GOT3 (cell line): ENCODE results near the gene GNLY.

Experiments
- DNase-seq: peaks from one replicate; lab custom pipeline; 2025; ENCODE audit warnings: mixed read lengths; lab: John Stamatoyannopoulos, UW

Gene GNLY

GRCh38 chr2:85728883-85729824 lies 35.0 kb downstream of the GNLY start:
- DNase-seq = peak; percentile 33

GRCh38 chr2:85729825-85730510 lies 35.8 kb downstream of the GNLY start:
- DNase-seq = no peak

DNA sequence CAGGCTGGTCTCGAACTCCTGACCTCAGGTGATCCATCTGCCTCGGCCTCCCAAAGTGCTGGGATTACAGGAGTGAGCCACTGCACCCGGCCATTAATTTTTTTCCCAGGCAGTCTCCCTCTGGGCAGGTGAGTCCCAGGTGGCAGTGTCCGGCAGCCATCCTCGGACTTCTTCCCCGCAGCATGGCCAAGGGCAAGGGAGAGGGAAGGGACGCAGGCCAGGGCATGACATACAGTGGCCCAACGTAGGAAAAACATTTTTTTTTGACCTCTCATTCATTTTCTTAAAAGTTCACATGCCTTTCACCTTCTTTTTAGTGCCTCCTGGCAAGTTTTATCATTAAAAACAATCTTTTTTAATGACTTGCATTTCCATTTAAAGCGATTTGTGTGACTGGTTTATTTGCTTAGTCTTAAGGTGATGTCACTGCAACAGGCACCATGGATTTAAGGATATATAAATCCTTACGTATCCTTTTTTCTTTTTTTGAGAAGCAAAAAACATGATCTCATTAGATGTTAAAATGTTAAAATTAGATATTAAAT lies 36.6 kb downstream of the GNLY start:
- DNase-seq = no peak

- DNase-seq = no peak
These were observed 37.4 kb downstream of the GNLY start for GRCh38 chr2:85731606-85732005.

GRCh38 chr2:85732467-85733120 lies 38.4 kb downstream of the GNLY start:
- no peak for DNase-seq

GRCh38 chr2:85733121-85733960 lies 39.2 kb downstream of the GNLY start:
- DNase-seq = no peak

DNA sequence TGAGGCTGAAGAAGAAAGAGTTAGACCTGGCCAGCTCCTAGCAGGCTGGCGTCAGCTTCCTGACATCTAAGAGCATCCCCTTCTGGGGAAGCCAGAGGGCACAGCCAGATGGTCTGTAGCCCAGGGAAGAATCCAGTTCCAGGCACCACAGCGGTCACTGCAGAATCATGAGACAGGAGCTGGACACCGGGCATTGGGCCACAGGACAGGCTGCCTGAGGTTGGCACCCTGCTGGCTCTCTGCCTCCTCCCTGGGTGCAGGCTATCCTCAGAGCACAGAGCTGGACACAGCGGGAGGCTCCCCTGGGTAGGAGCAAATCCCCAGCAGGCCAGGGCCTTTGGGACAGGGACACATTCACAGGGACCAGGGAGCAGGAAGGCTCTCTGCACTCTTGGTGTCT lies 39.9 kb downstream of the GNLY start:
- DNase-seq = no peak

- DNase-seq = no peak
These were observed 40.9 kb downstream of the GNLY start for GRCh38 chr2:85734942-85735608.

DNA sequence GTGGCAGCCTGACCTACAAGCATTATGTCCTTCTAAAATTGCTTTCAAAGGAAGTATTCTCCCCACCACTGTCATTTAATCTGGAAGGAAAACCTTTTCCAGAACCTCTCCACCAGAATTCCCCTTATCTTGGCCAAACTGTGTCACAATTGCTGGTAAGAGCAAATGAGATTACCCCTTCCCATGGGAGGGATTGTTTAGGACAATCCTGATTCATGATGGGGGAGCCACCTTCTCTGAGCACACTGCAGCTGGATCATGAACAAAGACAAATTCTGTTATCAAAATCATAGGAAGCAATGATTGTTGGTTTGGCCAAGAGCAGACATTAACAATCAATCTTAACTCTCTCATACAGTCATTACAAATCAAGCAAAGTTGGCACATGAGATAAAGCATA lies 41.5 kb downstream of the GNLY start:
- no peak for DNase-seq

DNA sequence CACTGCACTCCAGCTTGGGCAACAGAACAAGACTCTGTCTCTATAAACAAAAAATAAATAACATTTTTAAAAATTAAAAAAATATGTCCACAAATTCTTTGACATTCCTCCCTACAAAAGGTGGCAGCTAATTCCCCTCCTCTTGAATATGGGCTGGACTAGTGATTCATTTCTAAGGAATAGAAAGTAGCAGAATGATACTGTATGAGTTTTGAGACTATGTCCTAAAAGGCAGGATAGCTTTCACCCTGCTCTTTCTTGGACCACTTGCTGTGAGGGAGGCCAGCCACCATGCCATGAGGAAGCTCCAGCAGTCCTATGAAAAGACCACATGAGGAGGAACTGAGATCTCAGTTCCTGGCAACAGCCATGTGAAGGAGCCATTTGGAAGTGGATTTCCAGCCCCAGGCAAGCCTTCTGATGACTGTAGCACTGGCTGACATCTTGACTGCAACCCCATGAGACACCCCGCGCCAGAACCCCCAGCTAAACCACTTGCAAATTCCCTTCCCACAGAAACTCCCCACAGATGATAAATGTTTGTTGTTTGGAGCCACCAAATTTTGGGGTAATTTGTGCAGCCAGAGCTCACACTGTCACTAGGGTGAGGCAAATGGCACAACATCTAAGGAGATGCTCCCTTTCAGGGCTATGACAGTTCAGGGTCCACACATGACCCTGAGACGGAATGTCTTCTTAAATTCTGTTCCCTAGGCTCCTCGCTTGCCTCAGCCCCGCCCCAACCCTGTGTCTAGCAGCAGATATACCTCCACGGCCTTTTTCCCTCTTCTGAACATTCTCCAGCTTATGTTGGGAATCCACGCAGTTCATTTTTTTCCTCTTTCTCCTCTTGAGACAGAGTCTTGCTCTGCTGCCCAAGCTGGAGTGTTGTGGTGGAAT lies 42.5 kb downstream of the GNLY start:
- DNase-seq = no peak

DNA sequence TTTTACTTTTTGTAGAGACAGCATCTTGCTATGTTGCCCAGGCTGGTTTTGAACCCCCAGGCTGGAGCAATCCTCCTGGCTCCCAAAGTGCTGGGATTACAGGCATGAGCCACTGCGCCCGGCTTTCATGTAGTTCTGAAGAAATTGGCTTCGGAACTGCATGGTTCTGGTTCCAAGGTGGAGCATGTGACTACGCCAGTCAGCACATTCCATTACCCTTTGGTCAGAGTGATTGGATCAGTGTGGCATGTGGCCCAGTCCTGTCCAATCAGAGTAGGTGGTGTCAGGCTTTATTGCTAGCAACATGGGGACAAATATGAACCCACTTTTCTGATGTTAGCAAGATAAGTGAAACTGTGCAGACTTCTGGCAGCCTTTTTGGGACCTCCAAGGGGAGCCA lies 43.3 kb downstream of the GNLY start:
- DNase-seq = no peak

DNA sequence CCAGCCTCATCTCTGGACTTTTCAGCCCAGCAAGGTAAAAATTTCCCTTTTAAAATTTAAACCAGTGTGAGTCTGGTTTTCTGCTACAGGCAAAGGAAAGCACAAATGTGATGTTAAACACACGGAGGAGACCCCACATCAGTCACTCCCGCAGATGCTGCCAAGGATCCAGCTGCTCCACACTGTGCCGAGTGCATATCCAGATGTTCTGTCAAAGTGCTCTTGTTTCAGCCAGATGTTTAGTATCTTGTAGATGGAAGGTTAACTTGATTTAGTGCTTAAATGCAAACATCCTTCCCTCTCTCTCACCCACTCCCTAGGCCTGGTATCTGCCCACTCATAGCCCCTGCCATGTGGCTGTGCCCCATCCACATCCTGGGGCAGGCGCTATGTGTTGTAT lies 43.8 kb downstream of the GNLY start:
- DNase-seq = no peak

- DNase-seq = no peak
These were observed 46.0 kb downstream of the GNLY start for GRCh38 chr2:85740193-85740592.

DNA sequence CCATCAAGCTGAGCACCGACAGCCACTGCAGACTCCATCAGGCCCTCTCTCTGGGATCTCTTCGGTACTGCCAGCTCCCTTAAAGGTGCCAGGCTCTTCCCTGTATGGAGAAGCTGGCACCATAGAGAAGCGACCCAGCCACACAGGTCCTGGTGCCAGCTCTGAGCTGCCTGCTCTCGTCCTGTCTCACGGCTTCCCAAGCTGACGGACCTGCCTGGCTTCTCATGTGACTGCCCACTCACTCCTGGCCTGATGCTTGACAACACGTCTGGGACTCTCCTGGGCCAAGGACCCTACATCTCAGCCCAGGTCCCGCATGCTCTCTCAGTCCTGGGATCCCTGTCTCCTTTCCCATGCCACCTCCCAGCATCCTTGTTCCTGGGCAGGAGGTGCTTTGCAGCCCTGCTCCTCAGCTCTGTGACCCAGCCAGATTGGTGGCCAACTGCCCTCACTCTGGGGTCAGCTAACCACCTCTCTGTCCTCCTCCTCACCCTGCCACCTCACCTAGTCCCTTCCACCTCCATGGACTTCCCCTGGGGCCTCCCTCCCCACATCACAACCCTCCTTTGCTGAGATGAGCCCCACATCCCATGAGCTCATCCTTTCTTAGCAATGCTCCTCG lies 47.2 kb downstream of the GNLY start:
- no peak for DNase-seq

DNA sequence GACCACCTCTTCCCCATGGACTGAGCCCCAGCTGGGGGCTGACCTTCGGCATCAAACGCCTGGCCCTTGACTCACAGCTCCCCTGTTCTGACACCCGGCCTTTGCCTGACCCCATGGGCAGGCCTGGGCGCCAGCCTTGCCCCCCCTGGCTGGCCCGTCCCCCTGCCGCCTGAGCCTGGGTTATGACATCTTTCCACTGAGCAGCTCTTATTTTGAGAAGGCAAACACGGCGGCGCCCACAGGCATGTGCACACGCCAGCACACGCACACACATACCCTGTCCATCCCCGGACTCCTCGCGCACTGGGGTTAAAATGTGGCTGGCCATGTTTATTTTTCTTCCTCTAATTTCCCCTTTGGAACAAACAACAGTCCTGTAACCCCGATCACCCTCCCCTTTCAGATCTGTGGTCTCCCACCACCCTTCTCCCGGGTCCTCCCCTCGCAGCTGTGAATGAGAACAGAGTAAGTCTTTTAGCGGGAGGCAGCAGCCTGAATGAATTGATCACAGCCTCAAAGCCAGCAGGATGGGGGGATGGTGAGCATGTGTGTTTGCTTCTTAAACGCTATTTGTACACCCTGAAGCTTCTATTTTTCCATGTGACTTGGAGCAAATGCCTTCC lies 47.8 kb downstream of the GNLY start:
- DNase-seq = no peak

GRCh38 chr2:85743304-85743978 lies 49.3 kb downstream of the GNLY start:
- DNase-seq = no peak

- DNase-seq = no peak
These were observed 49.9 kb downstream of the GNLY start for GRCh38 chr2:85744055-85744454.
